CD4-positive, alpha-beta T cell (primary cell): ENCODE data around the gene TNXB. TPM values are rescaled to one million over a fixed set of nuclear protein-coding genes. Genes with fewer than 3 reads are reported as not detected.

ENCODE experiments used
- ATAC-seq: fragments of 200-7000 bp; cut with Tn5 transposase; one replicate; pipeline ENCODE4 v1.10.0; 2022; ENCODE audit warnings: mild to moderate bottlenecking; ENCODE audit not compliant: poor library complexity
- CTCF ChIA-PET: fragments of 350-600 bp; sonication (Branson Sonifier 250); formaldehyde crosslinking; loops from one replicate; lab custom pipeline; 2021; ENCODE audit warnings: antibody characterized with exemption, inconsistent platforms; lab: Charles Lee
- POLR2A ChIA-PET: fragments of 350-600 bp; sonication (Branson Sonifier 250); formaldehyde crosslinking; loops from one replicate; lab custom pipeline; 2021; ENCODE audit warnings: antibody characterized with exemption, inconsistent platforms; lab: Charles Lee
- DNase-seq, 14 experiments: peaks; one replicate each; pipeline ENCODE4 v3.0.0-alpha.2; 2013 to 2020; ENCODE audit warnings: mixed read lengths in 2 of 14
- H3K27ac ChIP-seq, 2 donors: one replicate each; pipeline versions ENCODE4 v1.5.1 to v1.7.0; 2013; ENCODE audit warnings: low read length in 2 of 2, low read depth in 1 of 2, mild to moderate bottlenecking in 1 of 2
- H3K27me3 ChIP-seq, 2 experiments: 1 replicate in 1 of 2; 2 replicates in 1 of 2; pipeline versions ENCODE4 v1.6.1 to v1.7.0; 2013; ENCODE audit warnings: low read length in 2 of 2, control low read depth in 1 of 2, mild to moderate bottlenecking in 1 of 2, moderate library complexity in 1 of 2; ENCODE audit not compliant: insufficient read depth in 2 of 2, control insufficient read depth in 1 of 2
- H3K36me3 ChIP-seq: one replicate; pipeline ENCODE4 v1.6.1; 2013; ENCODE audit warnings: low read length, control low read depth; ENCODE audit not compliant: insufficient read depth
- H3K4me1 ChIP-seq: one replicate; pipeline ENCODE4 v1.6.1; 2013; ENCODE audit warnings: low read length, control low read depth; ENCODE audit not compliant: insufficient read depth
- H3K4me3 ChIP-seq: one replicate; pipeline ENCODE4 v1.5.1; 2013; ENCODE audit warnings: mild to moderate bottlenecking, low read length, moderate library complexity
- H3K9me3 ChIP-seq, 2 experiments: 1 replicate in 1 of 2; 2 replicates in 1 of 2; pipeline versions ENCODE4 v1.6.1 to v1.7.0; 2013; ENCODE audit warnings: low read length in 2 of 2, mild to moderate bottlenecking in 2 of 2, control low read depth in 1 of 2, moderate library complexity in 1 of 2; ENCODE audit not compliant: control insufficient read depth in 1 of 2, insufficient read depth in 1 of 2
- H3K27ac Mint-ChIP-seq: one replicate; pipeline ENCODE4 v1.8.0; 2020; ENCODE audit warnings: mixed read lengths
- H3K27me3 Mint-ChIP-seq: one replicate; pipeline ENCODE4 v1.8.0; 2021; ENCODE audit warnings: mixed read lengths
- H3K36me3 Mint-ChIP-seq: one replicate; pipeline ENCODE4 v1.8.0; 2021; ENCODE audit warnings: low read depth, mixed read lengths
- H3K4me1 Mint-ChIP-seq: one replicate; pipeline ENCODE4 v1.8.0; 2021; ENCODE audit warnings: low read depth, mixed read lengths
- H3K4me3 Mint-ChIP-seq: one replicate; pipeline ENCODE4 v1.8.0; 2020; ENCODE audit warnings: mild to moderate bottlenecking, mixed read lengths
- H3K9me3 Mint-ChIP-seq: one replicate; pipeline ENCODE4 v1.8.0; 2020; ENCODE audit warnings: mixed read lengths
- intact Hi-C, 2 experiments: fragments of 100-400 bp; cut with DNase I in 1 of 2; cut with micrococcal nuclease in 1 of 2; formaldehyde crosslinking; loops; one replicate each; pipeline versions ENCODE4 v1.15.1 to v1.9.0; 2023 to 2025; cut with DNase I, micrococcal nuclease
- total RNA-seq, 174 experiments: library from RNA in 2 of 174; stranded (reverse) in 2 of 174; gene quantifications; one replicate each; pipeline ENCODE4 v1.2.3 and lab custom pipeline; 2021 to 2026
- TF ChIP-seq, protein P1 (sequence below): fragments of 200-600 bp; IDR thresholded peaks from one replicate; pipeline ENCODE4 v1.8.0; 2022; ENCODE audit warnings: antibody characterized with exemption, mild to moderate bottlenecking

The TNXB gene
- total RNA-seq, 2 experiments from 2014 or later, result 8.3 to 9.0 TPM

GRCh38 chr6:32114796-32115195 is 5.7 kb upstream of the TNXB start:
- no peak for ATAC-seq
- Mint-ChIP-seq H3K4me3 (no peak overlapping the region), H3K9me3 (no peaks in the 10 kb centered on the region), H3K4me1 (peaks cover 13% of the 10 kb centered on the region), H3K27ac (no peak overlapping the region), H3K36me3 (peaks cover 74% of the 10 kb centered on the region), H3K27me3 (no peaks in the 10 kb centered on the region)
- H3K27ac ChIP-seq, result no peak overlapping the region
- no peaks in the 10 kb centered on the region for H3K9me3 ChIP-seq
- TF ChIP-seq, protein P1, sequence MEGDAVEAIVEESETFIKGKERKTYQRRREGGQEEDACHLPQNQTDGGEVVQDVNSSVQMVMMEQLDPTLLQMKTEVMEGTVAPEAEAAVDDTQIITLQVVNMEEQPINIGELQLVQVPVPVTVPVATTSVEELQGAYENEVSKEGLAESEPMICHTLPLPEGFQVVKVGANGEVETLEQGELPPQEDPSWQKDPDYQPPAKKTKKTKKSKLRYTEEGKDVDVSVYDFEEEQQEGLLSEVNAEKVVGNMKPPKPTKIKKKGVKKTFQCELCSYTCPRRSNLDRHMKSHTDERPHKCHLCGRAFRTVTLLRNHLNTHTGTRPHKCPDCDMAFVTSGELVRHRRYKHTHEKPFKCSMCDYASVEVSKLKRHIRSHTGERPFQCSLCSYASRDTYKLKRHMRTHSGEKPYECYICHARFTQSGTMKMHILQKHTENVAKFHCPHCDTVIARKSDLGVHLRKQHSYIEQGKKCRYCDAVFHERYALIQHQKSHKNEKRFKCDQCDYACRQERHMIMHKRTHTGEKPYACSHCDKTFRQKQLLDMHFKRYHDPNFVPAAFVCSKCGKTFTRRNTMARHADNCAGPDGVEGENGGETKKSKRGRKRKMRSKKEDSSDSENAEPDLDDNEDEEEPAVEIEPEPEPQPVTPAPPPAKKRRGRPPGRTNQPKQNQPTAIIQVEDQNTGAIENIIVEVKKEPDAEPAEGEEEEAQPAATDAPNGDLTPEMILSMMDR, result no peak
- POLR2A ChIA-PET, result no interaction called here
- H3K36me3 ChIP-seq, result peaks cover 48% of the 10 kb centered on the region
- H3K27me3 ChIP-seq, result peaks cover 0 to under 1% of the 10 kb centered on the region in 2 experiments
- no peak overlapping the region for H3K4me3 ChIP-seq
- peaks cover 4% of the 10 kb centered on the region for H3K4me1 ChIP-seq
- intact Hi-C loops, result loop anchor here in 1 of 2 experiments (5.0 kb wide), 1 partner anchor 128 kb away; no protein-coding TSS in a partner anchor
- DNase-seq, result no peak
- CTCF ChIA-PET, result no interaction called here

DNA sequence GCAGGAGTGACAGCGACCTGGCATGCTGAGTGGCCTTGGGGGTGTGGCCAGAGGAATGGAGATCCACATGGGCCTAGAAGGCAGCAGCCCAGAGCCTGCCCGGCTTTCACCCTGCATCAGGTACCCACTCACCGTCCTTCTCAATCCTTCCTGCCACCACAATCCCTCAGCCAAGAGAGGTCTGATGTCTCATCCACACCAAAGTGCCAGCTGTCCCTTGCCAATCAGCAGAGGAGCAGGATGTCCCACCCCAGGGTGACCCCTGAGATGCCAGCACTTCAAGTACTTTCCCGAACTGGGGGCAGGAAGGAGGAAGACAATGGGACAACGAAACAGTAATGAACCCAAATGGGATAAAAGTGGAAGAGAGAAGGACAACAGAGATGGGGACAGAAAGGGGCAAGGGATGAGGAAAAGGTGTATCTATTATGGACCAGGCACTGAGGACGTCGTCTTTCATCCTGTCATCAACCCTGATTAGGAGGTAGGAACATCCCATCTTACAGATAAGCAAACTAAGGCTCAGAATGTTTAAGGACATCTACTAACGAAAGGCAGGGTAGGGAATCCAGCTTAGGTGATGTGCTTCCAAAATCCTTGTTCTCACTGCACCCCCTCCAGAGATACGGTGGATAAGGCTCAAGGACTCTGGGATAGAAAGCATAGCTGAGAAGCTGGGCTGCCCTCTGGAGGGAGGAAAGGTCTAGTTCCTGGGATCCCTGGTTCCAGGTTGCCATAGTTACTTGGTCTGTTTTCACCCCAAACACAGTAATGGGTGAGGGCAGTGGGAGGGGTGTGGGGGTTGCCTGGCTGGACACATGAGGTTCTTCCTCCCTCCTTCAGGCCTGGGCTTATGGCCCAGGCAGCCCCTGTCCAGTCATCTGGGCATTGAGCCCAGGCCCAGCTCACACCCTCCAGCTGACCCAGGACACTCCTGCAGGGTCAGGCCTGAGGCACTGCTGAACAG is 4.5 kb upstream of the TNXB start:
- Histone ChIP-seq H3K27ac (no peak overlapping the region), H3K4me1 (peaks cover 10% of the 10 kb centered on the region), H3K4me3 (no peak overlapping the region), H3K9me3 (no peaks in the 10 kb centered on the region), H3K36me3 (peaks cover 40% of the 10 kb centered on the region), H3K27me3 (peaks cover 0 to 3% of the 10 kb centered on the region in 2 experiments)
- ChIA-PET POLR2A (no interaction called here), CTCF (no interaction called here)
- Mint-ChIP-seq H3K27ac (peak overlapping the region; percentile 25), H3K27me3 (no peaks in the 10 kb centered on the region), H3K36me3 (peaks cover 63% of the 10 kb centered on the region), H3K4me1 (peaks cover 12% of the 10 kb centered on the region), H3K9me3 (no peaks in the 10 kb centered on the region), H3K4me3 (no peak overlapping the region)
- intact Hi-C loops, result no loop called here
- no peak for DNase-seq
- no peak for ATAC-seq
- TF ChIP-seq, protein P1, result no peak

DNA sequence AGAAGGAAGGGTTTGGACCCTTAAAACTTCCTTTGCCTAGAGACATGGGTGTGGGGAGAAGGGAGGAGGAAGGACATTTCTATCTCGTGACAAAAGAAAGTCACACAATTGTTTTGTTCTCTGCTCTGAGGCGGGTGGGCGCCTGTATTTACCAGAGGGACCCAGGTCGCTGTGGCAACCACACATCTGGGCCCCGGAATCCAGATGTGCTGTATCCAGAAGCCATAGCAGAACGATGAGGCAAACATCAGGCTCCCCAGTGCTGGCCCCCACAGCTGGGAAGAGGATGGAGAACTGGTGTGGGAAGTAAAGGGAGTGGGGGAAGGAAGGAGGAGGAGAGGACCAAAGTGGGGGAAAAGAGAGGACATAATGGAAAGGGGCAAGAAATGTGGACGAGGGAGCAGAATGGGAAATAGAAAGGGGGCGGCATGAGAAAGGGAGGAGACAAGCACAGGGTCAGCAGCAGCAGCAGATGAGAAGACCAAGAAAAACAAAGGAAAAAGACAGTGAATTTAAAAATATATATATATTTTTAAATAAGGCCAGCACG is 3.4 kb upstream of the TNXB start:
- H3K9me3 Mint-ChIP-seq, result no peaks in the 10 kb centered on the region
- Histone ChIP-seq H3K36me3 (peaks cover 28% of the 10 kb centered on the region), H3K4me3 (no peak overlapping the region), H3K27ac (no peak overlapping the region), H3K27me3 (peaks cover 3% of the 10 kb centered on the region in 2 experiments), H3K9me3 (no peaks in the 10 kb centered on the region), H3K4me1 (peaks cover 21% of the 10 kb centered on the region)
- ATAC-seq (no peak), DNase-seq (no peak)
- peak overlapping the region; percentile 45 for H3K27ac Mint-ChIP-seq
- H3K4me1 Mint-ChIP-seq, result peaks cover 21% of the 10 kb centered on the region
- ChIA-PET POLR2A (no interaction called here), CTCF (no interaction called here)
- peaks cover 51% of the 10 kb centered on the region for H3K36me3 Mint-ChIP-seq
- TF ChIP-seq, protein P1, result no peak
- intact Hi-C loops, result no loop called here
- H3K4me3 Mint-ChIP-seq, result no peak overlapping the region
- H3K27me3 Mint-ChIP-seq, result no peaks in the 10 kb centered on the region
